WTC11 (cell line): Measurements from ENCODE around the gene RSKR.

Source experiments
- ESRRA ChIP-seq: sonication (generic); formaldehyde crosslinking; IDR thresholded peaks from 2 replicates; pipeline ENCODE4 v1.8.1; 2022; ENCODE audit warnings: mild to moderate bottlenecking, missing genetic modification reagents, borderline replicate concordance
- FOXK1 ChIP-seq: sonication (generic); formaldehyde crosslinking; IDR thresholded peaks from 2 replicates; pipeline ENCODE4 v1.8.0; 2022; ENCODE audit warnings: mild to moderate bottlenecking, moderate library complexity, missing genetic modification reagents
- GABPB1 ChIP-seq: sonication (generic); formaldehyde crosslinking; IDR thresholded peaks from 2 replicates; pipeline ENCODE4 v1.8.1; 2023; ENCODE audit warnings: mild to moderate bottlenecking, missing genetic modification reagents
- IRF2 ChIP-seq: sonication (generic); formaldehyde crosslinking; IDR thresholded peaks from 2 replicates; pipeline ENCODE4 v1.8.0; 2022; ENCODE audit warnings: low read depth, missing genetic modification reagents, borderline replicate concordance
- SMAD3 ChIP-seq: sonication (generic); formaldehyde crosslinking; IDR thresholded peaks from 2 replicates; pipeline ENCODE4 v1.8.0; 2022; ENCODE audit warnings: missing genetic modification reagents, mild to moderate bottlenecking, borderline replicate concordance
- SP1 ChIP-seq: sonication (generic); formaldehyde crosslinking; conservative IDR thresholded peaks from 2 replicates; pipeline ENCODE4 v1.8.1; 2022; ENCODE audit warnings: missing genetic modification reagents
- TCF7 ChIP-seq: sonication (generic); formaldehyde crosslinking; IDR thresholded peaks from 2 replicates; pipeline ENCODE4 v1.8.0; 2022; ENCODE audit warnings: mild to moderate bottlenecking, low read depth, missing genetic modification reagents, moderate library complexity
- ZNF121 ChIP-seq: sonication (generic); formaldehyde crosslinking; IDR thresholded peaks from 2 replicates; pipeline ENCODE4 v1.8.0; 2023; ENCODE audit warnings: missing genetic modification reagents
- TF ChIP-seq, protein P1 (sequence below): fragments of 250-450 bp; sonication (Bioruptor Pico); IDR thresholded peaks from 2 replicates; pipeline ENCODE4 v1.9.0; 2021; ENCODE audit warnings: moderate library complexity, mild to moderate bottlenecking, inconsistent platforms, borderline replicate concordance
- TF ChIP-seq, protein P2 (sequence below): fragments of 200-600 bp; IDR thresholded peaks from 2 replicates; pipeline ENCODE4 v1.8.0; 2022; ENCODE audit warnings: antibody characterized with exemption
- TF ChIP-seq, protein P3 (sequence below): fragments of 250-450 bp; sonication (Bioruptor Pico); IDR thresholded peaks from 2 replicates; pipeline ENCODE4 v2.1.2; 2022; ENCODE audit warnings: mild to moderate bottlenecking, moderate library complexity
- TF ChIP-seq, protein P4 (sequence below): sonication (generic); formaldehyde crosslinking; IDR thresholded peaks from 2 replicates; pipeline ENCODE4 v1.8.1; 2023; ENCODE audit warnings: mild to moderate bottlenecking, missing genetic modification reagents, moderate library complexity
- TF ChIP-seq, protein P5 (sequence below): sonication (generic); formaldehyde crosslinking; IDR thresholded peaks from 2 replicates; pipeline ENCODE4 v1.8.1; 2022; ENCODE audit warnings: low read depth, mild to moderate bottlenecking, moderate library complexity, missing genetic modification reagents, borderline replicate concordance
- TF ChIP-seq, protein P6 (sequence below): sonication (generic); formaldehyde crosslinking; IDR thresholded peaks from 2 replicates; pipeline ENCODE4 v1.8.1; 2023; ENCODE audit warnings: mild to moderate bottlenecking, missing genetic modification reagents, moderate library complexity

DNA sequence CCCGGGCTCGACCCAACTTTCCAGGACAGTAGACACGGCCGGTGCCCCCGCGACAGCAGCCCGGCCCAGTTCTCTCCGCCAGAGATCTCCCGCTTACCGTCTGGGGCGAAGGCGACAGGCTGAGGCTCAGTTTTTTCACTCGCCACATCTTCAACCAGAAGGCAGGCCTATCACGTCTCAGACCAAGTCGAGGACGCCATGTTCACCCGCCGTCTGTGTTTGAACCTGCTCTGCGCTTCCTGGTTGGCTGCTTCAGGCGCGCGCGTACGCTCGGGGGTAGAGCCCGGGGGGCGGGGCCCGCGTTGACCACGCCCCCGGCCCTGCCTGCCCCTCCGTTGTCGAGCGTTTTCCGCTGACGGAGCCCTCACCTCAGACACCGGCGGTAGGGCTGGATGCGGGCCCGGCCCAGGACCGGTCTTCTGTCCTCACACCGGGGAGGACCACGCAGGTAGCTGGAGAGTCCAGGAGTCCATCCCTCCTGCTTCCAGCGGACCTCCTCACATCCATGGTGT lies 15.1 kb downstream of the RSKR start, which contains the start of gene SPAG5:
- TF ChIP-seq, protein P1, sequence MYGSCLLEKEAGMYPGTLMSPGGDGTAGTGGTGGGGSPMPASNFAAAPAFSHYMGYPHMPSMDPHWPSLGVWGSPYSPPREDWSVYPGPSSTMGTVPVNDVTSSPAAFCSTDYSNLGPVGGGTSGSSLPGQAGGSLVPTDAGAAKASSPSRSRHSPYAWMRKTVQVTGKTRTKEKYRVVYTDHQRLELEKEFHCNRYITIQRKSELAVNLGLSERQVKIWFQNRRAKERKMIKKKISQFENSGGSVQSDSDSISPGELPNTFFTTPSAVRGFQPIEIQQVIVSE (CRISPR knock-in tag): no peak
- TF ChIP-seq ESRRA (CRISPR knock-in tag) (no peak), FOXK1 (CRISPR knock-in tag) (peak; percentile 63; the same call in 1 of the 2 replicates), IRF2 (CRISPR knock-in tag) (no peak), SP1 (CRISPR knock-in tag) (peak; percentile 92), ZNF121 (CRISPR knock-in tag) (no peak), SMAD3 (CRISPR knock-in tag) (no peak), GABPB1 (no peak; the same call in 1 of the 2 replicates), TCF7 (CRISPR knock-in tag) (no peak)
- TF ChIP-seq, protein P2, sequence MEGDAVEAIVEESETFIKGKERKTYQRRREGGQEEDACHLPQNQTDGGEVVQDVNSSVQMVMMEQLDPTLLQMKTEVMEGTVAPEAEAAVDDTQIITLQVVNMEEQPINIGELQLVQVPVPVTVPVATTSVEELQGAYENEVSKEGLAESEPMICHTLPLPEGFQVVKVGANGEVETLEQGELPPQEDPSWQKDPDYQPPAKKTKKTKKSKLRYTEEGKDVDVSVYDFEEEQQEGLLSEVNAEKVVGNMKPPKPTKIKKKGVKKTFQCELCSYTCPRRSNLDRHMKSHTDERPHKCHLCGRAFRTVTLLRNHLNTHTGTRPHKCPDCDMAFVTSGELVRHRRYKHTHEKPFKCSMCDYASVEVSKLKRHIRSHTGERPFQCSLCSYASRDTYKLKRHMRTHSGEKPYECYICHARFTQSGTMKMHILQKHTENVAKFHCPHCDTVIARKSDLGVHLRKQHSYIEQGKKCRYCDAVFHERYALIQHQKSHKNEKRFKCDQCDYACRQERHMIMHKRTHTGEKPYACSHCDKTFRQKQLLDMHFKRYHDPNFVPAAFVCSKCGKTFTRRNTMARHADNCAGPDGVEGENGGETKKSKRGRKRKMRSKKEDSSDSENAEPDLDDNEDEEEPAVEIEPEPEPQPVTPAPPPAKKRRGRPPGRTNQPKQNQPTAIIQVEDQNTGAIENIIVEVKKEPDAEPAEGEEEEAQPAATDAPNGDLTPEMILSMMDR: no peak
- TF ChIP-seq, protein P3, sequence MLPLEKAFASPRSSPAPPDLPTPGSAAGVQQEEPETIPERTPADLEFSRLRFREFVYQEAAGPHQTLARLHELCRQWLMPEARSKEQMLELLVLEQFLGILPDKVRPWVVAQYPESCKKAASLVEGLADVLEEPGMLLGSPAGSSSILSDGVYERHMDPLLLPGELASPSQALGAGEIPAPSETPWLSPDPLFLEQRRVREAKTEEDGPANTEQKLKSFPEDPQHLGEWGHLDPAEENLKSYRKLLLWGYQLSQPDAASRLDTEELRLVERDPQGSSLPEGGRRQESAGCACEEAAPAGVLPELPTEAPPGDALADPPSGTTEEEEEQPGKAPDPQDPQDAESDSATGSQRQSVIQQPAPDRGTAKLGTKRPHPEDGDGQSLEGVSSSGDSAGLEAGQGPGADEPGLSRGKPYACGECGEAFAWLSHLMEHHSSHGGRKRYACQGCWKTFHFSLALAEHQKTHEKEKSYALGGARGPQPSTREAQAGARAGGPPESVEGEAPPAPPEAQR: no peak
- TF ChIP-seq, protein P4, sequence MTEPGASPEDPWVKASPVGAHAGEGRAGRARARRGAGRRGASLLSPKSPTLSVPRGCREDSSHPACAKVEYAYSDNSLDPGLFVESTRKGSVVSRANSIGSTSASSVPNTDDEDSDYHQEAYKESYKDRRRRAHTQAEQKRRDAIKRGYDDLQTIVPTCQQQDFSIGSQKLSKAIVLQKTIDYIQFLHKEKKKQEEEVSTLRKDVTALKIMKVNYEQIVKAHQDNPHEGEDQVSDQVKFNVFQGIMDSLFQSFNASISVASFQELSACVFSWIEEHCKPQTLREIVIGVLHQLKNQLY (CRISPR knock-in tag): no peak
- TF ChIP-seq, protein P5, sequence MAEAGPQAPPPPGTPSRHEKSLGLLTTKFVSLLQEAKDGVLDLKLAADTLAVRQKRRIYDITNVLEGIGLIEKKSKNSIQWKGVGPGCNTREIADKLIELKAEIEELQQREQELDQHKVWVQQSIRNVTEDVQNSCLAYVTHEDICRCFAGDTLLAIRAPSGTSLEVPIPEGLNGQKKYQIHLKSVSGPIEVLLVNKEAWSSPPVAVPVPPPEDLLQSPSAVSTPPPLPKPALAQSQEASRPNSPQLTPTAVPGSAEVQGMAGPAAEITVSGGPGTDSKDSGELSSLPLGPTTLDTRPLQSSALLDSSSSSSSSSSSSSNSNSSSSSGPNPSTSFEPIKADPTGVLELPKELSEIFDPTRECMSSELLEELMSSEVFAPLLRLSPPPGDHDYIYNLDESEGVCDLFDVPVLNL: peak; percentile 96
- TF ChIP-seq, protein P6, sequence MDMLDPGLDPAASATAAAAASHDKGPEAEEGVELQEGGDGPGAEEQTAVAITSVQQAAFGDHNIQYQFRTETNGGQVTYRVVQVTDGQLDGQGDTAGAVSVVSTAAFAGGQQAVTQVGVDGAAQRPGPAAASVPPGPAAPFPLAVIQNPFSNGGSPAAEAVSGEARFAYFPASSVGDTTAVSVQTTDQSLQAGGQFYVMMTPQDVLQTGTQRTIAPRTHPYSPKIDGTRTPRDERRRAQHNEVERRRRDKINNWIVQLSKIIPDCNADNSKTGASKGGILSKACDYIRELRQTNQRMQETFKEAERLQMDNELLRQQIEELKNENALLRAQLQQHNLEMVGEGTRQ (CRISPR knock-in tag): no peak
